Activated CD4-positive, alpha-beta T cell treated with anti-CD3 and anti-CD28 coated beads for 4 hours (primary cell): Measurements from ENCODE around the gene NDST1.

Source experiments
- DNase-seq, 2 donors: peaks; one replicate each; pipeline ENCODE4 v3.0.0-alpha.2; 2020

NDST1 gene

GRCh38 chr5:150489360-150490295, 18.3 kb upstream of the NDST1 start:
- no peak for DNase-seq

GRCh38 chr5:150490296-150490669, 17.6 kb upstream of the NDST1 start:
- DNase-seq = no peak

GRCh38 chr5:150490754-150491153, 17.2 kb upstream of the NDST1 start:
- no peak for DNase-seq

DNA sequence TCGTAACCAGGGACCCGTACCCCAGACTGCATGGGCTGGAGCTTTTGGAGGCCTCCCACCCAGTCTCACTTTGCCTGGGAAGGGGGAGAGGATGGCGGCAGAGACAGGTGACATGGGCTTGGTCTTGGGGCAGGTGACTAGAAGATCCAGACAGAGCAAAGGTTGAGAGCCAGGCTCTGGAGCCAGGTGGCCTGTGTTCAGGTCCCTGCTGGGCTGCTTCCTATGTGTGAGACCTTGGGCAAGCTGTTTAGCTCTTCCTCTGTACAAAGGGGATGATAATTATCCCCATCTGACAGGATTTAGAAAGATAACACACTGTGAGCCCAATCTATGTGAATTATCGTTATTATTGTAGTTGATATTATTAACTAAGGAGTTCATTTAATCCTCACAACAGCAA, 16.1 kb upstream of the NDST1 start:
- no peak for DNase-seq

DNA sequence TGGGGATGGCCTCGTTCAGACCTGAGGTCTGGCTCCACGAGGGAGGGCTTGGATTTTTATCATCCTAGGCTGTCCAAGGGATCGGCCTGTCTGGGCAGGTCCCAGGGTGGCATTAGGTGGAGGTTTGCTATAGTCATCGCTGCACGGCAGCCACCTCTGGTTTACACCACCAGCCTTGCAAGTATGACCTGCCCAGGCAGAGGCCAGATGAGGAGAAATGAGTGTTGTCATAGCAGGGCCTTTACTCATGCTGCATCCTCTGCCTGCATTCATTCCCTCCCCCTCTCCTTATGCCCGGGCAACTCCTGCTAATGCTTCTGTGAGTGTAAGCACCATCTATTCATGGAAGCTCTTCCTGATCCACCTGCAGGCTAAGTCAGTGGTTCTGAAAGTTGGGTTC, 15.3 kb upstream of the NDST1 start:
- DNase-seq = no peak

DNA sequence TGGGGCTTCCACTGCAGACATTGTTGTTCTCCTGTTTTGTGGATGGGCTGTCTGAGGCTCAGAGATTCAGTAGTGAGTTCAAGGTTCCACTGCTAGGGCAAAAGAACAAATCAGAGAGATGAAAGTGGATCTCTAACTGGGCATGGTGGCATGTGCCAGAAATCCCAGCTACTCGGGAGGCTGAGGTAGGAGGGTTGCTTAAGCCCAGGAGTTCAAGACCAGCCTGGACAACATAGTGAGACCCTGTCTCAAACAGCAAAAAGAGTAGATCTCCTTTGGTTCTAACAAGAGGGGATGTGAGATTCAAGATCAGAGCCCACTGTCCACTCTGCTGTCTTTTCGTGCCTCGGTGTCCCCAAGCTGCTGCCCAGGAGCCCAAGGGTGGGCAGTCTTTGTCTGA, 11.8 kb upstream of the NDST1 start:
- no peak for DNase-seq

- no peak for DNase-seq
Observed at GRCh38 chr5:150496534-150496933, 11.4 kb upstream of the NDST1 start.

- DNase-seq = no peak
Observed at GRCh38 chr5:150497274-150497988, 10.5 kb upstream of the NDST1 start.

- no peak for DNase-seq
Observed at GRCh38 chr5:150497989-150498317, 10.0 kb upstream of the NDST1 start.

GRCh38 chr5:150498501-150498900, 9.4 kb upstream of the NDST1 start:
- DNase-seq = no peak

DNA sequence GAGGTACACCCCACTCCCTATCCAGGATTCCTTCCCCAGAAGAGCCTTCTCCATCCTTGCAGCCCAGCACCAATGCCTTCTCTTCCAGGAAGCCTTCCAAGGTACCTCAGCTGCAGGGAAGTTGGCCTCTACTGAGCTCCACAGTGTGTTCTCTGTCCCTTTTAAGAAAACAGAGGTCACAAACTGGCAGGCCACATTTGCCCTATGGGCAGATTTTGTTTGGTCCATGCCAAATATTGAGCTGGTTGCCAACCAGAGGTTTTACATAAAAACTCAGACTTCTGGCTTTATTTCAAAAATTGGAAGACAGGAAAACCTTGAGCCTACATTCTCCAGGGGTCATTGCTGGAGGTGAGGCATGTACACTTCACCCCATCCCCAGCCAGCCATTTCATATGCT, 9.0 kb upstream of the NDST1 start:
- no peak for DNase-seq

DNA sequence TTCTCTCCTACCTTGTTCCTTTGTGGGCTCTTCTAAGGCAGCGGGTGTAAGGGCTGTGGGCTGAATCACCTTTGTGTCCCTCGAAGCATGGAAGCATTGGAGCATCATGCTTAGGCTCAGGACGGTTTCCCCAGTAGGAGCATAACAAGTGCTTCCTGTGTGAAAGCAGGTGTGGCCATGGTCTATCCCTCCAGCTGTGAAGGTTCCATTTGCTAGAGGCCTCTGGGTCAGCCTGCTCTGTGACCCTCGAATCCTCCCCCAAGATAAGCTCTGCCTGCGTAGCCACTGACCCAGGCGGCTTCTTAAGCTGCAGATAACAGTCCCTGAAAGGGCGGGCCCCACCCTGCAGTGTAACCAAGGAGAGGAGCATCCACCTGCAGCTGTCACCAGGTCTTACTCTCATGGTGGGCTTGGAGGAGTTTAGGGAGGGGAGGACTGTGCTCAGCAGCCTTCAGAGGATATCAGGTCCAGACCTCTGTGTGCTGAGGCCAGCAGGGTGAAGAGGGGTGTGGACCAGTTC, 8.4 kb upstream of the NDST1 start:
- DNase-seq = no peak

DNA sequence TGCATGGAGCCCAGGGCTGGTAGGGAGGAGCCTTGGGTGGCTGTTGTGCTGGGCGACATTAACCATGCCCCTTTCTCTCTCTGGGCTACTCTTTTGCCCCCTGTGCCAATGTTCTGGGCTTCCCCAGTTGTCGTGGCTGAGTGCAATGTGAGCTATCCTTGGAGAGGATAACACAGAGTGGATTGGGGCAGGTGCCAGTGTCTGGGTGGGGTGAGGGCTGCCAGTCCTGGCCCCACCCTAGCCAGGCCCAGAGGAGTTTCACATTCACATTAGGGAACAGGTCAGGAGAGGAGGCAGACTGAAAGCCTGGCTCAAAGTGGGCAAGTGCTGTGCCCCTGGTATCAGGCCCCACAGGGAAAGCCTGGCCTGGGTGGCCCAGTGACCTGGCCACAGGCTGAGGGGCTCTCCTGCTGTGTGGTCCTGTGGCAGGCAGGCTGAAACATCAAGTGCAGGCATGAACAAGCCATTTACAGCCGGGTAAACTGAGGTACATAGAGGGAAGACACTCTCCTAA, 7.5 kb upstream of the NDST1 start:
- DNase-seq = no peak

GRCh38 chr5:150500905-150501304, 7.0 kb upstream of the NDST1 start:
- no peak for DNase-seq

DNA sequence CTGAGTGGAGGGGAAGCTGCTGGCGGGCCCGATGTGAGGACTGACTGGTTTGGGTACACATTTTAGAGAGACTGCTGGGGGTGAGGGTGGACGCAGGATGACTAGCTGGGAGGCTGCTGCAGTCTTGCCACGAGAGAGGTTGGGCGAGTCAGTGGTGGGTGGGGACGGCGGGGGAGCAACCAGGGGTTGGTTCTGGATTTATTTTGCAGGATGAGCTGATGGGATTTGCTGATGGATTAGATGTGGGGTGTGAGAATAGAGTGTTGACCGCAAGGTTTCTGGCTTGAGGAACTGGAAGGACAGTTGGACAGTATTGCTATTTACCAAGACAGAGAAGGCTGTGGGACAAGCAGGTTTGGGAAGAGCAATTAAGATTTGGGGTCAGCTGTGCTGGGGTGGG, 5.8 kb upstream of the NDST1 start:
- DNase-seq = no peak

DNA sequence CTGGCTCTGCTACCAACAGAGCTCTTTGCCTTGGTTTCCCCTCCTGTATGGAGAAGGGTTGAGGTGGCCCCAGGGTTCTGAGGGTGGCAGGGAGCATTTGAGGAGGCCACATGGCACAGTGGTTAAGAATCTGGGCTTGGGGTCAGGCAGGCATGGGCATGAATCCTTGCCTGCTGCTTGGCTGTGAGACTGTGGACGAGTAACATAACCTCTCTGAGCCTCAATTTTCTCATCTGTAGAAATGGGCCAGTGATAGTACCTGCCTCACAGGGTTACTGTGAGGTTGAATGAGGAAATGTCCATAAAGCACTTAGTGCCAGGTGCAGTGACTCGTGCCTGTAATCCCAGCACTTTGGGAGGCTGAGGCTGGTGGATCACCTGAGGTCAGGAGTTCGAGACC, 5.1 kb upstream of the NDST1 start:
- DNase-seq = no peak

- no peak for DNase-seq
Observed at GRCh38 chr5:150503386-150503785, 4.5 kb upstream of the NDST1 start.

- no peak for DNase-seq
Observed at GRCh38 chr5:150503977-150504620, 3.8 kb upstream of the NDST1 start.

DNA sequence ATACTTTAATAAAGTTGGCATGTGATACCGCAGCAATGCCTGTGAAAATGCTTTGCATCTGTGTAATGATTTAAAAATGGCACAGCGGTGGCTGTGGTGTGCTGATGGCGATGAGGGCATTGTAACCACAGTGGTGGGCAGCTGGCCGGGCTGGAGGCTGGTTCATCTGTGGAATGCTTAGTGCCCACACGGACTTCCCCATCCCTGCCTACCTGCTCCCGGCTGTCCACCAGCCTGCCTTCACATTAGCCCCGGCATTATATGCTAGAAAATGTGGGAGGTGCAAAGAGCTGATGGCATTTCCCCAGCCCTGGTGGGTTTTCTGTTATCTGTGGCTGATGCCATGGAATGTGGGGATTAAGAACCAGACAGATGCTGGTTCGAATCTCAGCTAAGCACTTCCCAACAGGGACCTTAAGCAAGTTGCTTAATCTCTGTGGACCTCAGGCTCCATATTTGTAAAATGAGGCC, 2.9 kb upstream of the NDST1 start:
- no peak for DNase-seq

GRCh38 chr5:150505816-150506215, 2.1 kb upstream of the NDST1 start:
- no peak for DNase-seq

- DNase-seq = no peak
Observed at GRCh38 chr5:150506571-150507473, 1.1 kb upstream of the NDST1 start.

DNA sequence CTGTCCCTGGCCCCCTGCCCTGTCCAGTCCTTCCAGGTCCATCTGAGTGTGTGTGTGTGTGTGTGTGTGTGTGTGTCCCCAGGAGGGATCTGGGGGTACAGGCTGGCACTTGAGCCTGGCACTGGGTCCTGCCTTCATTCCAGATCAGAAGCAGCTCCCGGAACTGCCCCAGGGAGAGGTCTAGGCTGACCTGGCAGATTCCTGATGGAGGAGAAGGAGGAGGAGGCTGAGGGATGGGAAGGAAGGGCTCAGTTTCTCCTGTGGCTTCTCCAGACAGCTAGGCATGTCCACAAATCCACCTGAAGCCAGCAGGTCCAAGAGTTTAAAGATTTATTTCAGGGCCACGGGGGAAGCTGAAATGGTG, 328 bp downstream of the NDST1 start:
- DNase-seq = no peak
